ENCODE results near the gene VPS26B.

GRCh38 chr11:134276396-134277182, 52.1 kb downstream of the VPS26B start:
- TF ChIP-seq POLR2AphosphoS5 (IDR thresholded peaks at IDR 0.05; ENCODE audit: low read depth, low read length) (no peak), POLR2A (IDR thresholded peaks at IDR 0.05; ENCODE audit: low read depth, low read length) (no peak)
